Midbrain (tissue), 1 donor: ENCODE measurements around the gene RARG.
"Not testable (repeated sequence)": the region's sequence is repeated elsewhere in the genome, so short reads cannot be mapped to it uniquely, and the experiment has no call there.

Experiments used
- DNase-seq: peaks from one replicate; lab custom pipeline; 2025; lab: John Stamatoyannopoulos, UW

Gene RARG

DNA sequence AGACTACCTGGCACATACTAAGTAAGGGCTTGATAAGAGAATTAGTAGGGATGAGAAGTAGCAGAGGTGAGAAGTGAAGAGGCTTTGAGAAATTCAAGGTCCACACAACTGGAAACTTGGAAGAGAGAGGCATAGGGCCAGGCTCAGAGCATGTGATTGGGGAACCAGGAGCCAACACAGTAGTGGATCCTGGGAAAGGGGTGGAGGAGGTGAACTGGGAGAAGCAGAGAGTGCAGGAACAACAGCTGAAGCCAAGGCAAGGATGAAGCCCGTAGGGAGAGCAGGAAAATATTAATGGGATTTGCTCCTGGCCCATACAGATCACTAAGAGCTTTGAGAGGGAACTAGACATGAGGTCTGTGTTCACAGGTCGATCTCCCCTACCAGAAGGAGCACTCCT, 23.6 kb downstream of the RARG start:
- DNase-seq, result no peak

DNA sequence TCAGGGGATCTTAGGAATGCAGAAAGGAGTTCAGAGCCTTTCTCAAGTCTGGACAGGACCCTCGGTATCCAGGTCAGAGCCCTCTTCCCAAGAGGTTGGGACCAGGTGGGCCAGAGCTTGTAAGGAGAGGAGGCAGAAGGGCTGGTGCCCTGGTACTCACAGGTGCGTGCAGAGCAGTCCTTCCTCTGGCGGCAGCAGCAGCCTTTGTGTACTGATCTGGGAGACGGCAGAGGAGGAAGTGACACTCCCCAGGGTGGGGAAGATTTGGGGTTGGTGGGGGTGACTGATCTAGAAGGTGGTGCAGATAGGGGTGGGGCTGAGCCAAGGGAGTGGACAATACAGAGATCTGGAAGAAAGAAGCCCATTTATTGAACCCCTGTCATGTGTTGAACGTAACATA, 25.0 kb downstream of the RARG start, which contains the start of gene ITGB7:
ITGB7 (minus strand) TSS at position 210 of the 400 bp plus-strand sequence. CDS start 6,808 bp downstream, outside the sequence.
- no peak for DNase-seq

DNA sequence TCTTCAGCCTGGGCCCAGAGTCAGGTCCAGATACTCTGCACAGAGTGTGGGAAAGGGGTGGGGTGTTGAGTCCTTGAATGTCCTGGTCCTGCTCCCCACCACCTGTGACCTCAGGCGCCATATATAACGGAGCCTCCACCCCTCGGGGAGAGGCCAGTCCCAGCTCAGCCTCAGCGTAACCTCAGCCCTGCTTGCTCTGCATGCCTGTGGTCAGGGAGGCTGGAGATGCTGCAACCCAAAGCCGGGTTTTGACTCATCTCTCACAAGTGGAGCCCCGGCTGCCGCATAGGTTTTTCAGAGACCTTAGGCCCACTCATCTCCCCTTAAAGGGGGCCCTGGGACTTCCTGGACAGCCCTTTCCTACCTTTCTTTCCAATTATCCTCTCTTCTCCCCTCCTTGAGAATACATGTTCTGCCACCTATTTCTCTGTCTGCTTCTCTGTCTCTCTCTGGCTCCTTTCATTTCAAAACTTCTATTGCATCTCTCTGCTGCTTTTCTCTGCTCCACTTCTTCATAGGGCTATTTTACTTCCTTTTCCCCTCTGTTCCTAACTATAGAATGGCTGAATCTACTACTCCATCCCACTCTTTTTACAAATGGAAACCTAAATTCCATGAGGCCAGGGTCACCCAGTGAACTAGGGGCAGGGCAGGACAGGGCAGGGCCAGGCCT, 26.1 kb downstream of the RARG start:
- DNase-seq, result no peak

DNA sequence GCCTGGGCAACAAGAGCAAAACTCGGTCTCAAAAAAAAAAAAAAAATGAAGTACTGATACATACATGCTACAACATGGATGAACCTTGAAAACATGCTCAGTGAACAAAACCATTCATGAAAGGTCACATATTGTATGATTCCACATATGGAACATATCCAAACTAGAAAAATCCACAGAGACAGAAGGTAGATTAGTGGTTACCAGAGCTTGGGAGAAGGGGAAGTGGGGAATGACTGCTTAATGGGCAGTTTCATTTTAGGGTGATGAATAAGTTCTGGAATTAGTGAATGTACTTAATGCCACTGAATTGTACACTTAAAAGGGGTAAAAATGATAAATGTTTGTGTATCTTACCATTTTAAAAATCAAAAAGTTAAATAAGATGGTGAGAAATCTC, 27.7 kb downstream of the RARG start:
- DNase-seq, result no peak

DNA sequence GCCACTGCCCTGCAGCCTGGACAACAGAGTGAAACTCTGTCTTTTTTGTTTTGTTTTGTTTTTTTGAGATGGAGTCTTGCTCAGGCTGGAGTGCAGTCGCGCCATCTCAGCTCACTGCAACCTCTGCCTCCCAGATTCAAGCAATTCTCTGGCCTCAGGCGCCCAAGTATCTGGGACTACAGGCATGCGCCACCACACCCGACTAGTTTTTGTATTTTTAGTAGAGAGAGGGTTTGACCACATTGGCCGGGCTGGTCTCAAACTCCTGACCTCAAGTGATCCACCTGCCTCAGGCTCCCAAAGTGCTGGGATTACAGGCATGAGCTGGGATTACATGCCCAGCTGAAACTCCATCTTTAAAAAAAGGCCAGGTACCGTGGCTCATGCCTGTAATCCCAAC, 29.7 kb downstream of the RARG start:
- DNase-seq, result not testable (repeated sequence)

DNA sequence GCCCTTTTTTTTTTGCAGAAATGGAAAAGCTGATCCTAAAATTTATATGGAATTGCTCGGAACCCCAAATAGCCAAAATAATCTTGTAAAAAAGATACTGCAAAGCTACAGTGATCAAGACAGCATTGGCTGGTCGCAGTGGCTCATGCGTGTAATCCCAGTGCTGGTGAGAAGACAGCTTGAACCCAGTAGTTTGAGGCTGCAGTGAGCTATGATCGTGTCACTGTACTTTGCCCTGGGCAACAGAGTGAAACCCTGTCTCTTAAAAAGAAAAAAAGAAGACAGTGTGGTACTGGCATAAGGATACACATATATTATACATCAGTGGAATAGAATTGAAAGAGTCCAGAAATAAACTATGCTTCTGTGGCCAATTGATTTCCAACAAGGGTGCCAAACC, 30.4 kb downstream of the RARG start:
- no peak for DNase-seq

DNA sequence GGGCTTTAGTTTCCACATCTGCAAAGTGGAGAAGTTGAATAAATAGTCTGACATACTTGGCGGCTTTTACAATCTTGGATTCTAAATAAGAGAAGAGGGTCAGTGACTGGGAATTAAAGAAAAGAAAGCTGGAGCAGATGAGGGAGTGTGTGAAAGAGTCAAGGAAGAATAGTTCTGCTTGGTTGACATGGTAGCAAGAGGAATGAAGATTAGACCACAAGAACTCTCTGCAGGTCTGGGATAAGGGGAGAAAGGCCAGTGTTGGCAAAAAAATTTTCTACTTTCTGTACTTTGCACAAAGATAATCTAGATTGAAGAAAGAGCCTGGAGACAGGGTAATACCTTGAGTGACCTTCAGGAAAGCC, 30.9 kb downstream of the RARG start:
- DNase-seq, result no peak

DNA sequence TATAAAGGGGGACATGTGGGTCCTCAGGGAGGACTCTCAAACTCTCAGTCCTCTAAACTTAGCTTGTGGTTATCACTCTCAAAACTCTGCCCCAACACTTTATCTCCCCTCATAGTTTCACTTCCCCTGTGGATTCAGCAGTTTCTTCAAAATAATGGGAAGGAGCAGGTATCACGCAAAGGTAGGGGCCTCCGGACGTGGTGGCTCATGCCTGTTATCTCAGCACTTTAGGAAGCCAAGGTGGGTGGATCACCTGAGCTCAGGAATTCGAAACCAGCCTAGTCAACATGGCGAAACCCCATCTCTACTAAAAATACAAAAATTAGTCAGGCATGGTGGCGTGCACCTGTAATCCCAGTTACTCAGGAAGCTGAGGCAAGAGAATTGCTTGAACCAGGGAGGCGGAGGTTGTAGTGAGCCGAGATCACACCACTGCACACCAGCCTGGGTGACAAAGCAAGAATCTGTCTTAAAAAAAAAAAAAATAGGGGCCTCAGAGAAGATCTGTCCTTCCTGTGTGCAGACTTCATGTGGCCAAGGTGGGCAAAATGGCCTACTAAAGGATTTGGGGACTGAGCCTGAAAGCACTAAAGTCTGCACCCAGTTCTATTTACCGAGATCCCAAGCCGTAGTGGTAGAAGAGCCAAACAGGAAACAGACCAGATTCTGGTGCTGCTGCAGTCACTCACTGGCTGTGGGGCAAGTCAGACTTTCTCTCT, 31.4 kb downstream of the RARG start:
- DNase-seq, result no peak

DNA sequence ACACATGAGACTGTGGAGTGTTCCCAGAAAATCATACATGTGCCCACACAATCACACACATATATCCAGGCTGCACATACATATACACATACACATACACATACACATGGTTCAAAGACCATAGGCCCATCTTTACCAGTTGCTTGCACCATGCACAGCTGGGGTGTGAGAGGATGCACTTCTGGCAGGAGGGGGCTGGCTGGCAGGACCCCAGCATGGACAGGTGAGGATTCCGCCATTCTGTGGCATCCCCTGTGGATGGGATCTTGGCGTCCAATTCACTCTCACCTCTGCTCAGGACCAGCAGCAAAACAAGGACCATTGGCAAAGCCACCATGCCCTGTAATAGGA, 31.9 kb downstream of the RARG start:
- DNase-seq, result no peak

DNA sequence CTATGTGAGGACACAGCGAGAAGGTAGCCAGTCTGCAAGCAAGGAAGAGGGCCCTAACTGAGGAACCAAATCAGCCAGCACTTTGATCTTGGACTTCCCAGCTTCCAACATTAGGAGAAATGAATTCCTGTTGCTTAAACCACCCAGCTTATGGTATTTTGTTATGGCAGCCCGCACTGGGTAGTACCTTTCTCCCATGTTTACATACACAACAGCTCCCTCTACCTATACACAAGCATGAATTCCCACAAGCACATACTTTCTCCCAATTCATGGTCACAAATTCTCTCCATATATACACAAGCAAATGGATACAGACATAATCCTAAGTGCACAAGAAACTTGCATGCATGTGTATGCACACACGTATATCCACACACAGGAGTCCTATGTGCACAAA, 32.3 kb downstream of the RARG start:
- DNase-seq, result no peak

DNA sequence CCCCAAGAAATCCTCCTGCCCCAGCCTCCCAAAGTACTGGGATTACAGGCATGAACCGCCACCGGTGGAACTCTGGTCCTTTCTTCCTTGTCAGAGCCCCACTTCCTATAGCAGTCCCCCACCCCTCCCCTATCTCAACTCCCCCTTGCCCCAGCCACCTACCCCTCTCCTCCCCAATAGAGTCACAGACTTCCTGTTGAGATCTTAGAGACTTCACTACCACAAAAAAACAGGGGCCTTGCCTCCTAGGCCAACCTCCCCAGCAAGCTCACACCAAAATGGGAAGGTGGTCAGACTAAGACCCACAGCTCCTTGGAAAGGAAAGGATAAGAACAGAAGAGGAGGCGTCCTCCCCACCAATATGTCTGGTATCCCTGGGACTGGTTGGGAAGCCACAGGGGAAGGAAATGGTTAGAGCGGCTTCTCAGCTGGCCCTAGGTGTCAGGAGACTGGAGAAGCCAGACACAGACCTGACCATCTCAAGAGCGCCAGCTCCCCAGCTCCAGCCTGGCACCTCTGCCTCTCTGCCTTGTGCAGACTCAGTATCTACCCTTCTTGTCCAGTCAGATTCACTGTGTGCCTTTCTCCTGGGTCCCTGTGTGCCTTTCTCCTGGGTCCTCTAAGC, 33.4 kb downstream of the RARG start:
- no peak for DNase-seq

DNA sequence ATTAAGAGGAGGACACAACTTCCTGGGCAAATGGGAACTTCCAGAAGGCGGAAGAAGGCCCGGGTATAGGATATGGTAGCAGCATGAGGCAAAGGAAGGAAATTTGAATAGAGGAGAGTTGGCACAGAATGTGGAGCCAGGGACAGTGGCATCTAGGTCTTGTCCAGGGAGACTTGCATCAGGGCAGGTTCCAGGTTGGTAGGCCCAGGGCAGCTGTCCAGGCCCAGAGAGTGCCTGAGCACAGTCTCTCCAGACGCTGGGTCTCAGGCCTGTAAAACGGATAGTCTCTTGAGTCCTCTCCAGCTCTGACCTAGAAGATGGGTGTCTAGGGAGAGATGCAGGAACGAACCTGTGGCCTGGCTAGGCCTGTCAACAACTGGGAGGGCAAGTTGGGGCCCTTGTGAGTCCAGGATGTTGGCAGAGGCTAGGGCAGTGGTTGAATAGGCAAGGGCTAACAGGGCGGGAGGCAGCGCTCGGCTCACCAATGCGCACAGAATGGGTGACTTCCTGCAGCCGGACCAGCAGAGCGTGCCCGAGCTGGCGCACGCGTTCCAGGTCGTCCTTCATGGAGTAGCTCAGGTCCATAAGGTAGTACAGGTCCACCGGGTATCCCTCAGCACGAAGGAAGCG, 34.9 kb downstream of the RARG start:
- no peak for DNase-seq

DNA sequence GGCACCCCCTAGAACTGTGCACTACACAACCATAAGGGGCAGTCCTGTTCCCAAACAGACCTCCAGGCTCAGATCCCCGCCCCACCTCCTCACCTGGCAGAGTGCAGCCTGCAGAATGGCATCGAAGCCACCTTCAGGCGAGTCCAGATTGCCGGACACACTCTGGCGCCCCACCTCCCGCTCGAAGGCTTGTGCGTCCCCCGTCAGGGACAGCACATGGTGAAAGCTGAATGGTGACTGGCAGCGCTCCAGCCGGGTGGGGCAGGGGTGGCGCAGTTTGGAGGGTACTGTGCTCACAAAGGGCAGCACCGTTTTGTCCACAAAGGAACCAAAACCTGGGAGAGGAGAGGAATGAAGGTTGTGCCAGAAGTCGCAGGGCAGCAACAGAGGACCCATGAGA, 35.5 kb downstream of the RARG start:
- no peak for DNase-seq

DNA sequence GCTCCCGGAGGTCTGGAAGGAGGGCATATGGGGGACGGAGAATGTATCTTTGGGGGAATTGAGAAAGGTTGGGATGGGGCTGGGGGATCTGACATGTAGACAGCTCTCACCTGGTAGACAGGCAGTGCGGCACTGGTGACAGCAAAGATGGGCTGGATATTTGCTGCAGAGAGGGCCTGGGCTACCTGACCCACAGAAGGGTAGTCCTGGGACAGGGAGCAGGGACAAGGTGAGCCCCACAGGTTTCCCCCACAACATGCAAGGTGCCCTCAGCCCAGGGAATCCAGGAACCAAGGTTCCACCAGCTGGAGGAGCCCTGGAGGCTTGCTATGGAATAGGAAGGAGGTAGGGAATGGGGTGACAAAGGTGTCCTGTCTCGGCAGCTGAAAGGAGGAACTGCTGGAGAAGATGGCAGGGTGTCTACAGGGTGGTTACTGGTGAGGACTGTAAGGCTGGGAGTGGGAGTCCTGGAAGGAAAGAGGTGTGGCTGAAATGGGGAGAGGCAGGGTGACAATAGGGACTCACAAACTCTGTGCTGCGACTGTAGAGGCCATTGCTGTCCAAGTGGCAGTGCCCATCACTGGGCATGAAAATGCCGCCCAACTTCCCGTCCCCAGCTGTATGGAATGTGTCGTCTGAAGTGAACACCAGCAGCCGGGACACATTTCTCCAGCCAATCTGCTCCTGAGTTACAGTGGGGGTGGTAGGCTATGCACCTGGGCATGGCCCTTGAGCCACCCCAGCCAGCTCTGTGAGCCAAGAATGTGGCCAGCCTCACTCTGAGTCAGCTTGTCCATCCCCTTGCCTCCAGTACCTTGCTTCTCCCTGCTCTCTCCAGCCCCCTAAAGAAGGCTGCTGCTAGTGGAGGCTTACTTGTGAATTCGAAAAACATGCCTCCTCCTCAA, 36.2 kb downstream of the RARG start:
- no peak for DNase-seq

DNA sequence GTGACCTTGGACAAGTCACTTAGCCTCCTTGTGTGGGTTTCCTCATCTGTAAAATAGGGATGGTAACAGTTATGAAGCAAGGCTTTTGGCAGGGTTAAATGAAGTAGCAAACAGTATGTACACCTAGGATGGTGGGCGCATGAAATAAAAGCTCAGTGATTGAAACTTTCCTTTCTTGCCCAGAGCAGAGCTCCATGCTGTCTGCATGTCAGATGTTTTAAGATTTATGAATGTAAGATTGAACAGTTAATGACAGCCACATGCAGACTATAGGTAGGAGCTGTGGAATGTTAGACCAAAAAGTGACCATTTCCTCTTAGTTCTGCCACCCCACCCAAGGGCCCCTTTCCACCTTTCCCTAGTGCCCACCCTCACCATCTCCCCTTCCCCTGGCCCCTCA, 37.0 kb downstream of the RARG start:
- DNase-seq, result no peak

DNA sequence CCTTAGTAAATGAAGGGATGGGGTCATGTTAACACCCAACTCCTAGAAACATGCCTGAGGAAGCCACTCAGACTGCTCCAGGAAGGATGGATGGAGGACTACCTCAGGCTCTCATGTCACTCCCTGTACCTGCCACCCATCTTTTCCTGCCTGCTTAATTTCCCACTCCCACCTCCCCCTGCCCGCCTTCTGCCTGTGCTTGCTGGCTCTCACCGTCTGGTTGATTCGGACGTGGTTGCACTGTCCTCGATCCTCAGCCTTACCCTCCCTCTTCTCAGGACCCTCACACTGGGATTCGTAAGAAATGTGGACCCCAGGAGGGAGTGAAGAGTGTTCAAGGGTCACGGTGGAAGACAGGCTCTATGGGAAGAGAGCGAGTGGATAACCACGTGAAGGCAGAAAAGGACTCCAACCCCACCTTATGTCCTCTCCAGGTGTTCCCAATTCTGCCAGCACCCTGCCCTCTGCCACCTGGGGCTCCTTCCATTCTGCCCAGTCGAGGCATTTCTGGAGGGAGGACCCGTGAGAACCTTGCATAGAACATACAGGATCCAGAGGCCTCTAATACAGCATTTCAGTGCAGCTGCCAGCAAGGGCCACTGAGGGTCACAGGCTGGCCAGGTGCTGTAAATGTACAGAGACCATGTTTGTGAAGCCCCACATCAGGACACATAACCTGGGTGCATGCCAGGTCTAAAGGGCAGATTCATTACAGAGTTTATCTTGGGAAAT, 37.9 kb downstream of the RARG start:
- DNase-seq, result no peak

DNA sequence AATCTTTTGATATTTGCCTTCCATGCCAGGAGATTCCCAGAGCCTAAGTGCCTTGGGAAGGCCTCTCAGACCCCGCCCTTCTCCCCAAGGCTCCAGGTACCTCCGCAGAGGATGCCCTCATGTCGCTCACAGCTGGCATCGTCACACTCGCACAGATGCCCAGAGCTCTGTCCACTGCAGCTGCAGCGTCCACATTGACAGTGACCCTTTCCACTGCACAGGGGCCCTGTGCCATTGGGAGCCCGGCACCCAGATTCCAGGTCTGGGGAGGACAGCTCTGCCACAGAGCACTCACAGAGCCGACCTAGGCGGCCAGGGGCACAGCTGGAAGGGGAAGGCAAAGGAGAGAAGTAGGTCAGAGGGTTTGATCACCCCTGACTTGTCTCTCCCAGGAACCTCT, 39.0 kb downstream of the RARG start:
- DNase-seq, result no peak

DNA sequence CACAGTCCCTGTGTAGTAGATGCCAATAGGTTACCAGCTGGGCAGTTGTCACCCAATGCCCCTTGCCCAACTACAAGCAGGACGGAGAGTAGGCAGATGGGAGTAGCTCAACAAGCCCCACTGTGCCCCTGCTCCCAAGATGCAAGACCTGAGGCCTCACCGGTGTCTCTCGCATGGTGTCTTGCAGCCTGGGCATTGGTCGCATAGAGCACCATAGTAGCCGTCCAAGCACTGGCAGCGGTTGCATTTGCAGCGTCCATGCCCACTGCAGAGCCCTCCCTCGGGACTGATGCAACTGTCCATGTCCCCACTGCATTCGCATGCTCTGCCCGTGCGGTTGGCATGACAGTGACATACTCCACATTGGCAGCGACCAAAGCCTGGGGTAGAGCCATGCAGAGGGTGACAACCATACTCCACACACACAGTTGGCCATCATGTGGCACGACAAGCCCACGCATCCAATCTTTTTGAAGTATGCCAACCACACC, 39.4 kb downstream of the RARG start:
- DNase-seq, result no peak

DNA sequence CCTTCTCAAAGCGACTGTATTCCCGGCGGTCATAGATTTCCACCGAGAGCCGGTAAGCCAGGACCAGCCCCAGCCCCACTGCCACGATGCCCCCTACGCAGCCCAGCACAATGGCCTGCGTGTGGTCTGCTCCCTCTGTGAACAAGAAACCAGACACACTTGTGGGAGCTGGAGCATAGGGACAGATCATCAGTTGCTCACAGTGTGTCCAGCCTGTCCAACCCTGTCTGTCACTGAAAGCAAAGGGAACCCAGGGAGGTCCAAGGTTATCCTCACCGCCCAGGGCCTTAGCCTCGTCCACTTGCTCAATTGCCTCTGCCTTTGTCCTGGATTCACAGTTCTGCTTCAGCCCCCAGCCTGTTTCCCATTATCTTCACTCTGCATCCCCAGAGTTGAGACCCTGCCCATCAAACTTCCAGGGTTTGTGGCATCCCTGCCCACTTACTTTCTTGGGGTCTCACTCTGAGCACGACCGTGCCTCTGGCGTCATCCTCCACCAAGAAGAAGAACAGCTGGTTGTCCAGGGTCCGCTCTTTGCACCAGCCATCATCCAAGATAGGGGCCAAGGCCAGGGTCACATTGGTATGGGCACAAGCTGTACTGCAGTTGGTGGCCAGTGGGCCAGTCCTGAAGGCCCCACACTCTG, 40.0 kb downstream of the RARG start:
- DNase-seq, result no peak

DNA sequence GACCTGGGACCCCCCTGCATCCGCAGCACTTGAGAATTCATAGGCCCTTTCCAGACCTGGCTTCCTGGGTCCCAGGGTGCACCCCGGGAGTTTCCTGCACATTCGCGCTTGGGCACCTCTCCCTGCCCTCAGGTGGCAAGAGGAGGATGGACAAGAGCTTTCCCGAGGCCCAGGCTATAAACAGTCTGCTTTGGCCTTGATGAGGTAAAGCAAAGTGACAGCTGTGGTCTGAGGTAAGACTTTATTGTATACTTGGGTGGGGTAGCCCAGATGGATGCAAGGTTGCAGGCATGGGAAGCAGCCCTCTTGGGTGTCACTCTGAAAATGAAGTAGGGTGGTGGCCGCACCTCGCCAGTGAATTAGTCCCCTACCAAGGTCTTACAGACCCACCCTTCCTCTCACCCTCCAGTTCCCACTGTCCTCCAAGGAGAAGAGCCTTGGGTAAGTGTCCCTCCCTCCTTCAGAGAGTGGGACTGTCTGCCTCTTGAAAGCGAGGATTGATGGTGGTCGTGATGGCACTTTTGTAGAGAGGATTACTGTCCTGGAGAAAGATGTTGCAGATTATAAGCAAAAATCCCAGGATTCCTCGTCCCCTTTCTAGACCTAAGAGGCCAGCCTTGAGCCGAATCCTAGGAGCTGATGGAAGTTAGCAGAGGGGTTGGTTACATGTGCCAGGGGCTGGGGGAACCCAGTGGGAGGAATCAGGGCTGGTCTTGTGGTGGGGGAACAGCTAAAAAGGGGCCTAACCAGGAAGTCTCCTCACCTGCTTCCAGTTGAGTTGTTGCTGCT, 40.7 kb downstream of the RARG start:
- no peak for DNase-seq
